ENCODE data around the gene GAPDHS.

Gene GAPDHS

GRCh38 chr19:35498984-35499527 lies 34.2 kb upstream of the GAPDHS start:
- H3K9ac ChIP-seq (ENCODE audit: low read length): no peak overlapping the region
- H3K27me3 ChIP-seq (ENCODE audit: control insufficient read depth, insufficient read depth, low read length): no peaks in the 10 kb centered on the region
- H3K4me1 ChIP-seq (ENCODE audit: control insufficient read depth, insufficient read depth, low read length): no peaks in the 10 kb centered on the region
- no peaks in the 10 kb centered on the region for H3K36me3 ChIP-seq (ENCODE audit: control insufficient read depth, insufficient read depth, low read length)
- no peak overlapping the region for H3K4me3 ChIP-seq (ENCODE audit: low read length)
- H3K27ac ChIP-seq (ENCODE audit: low read depth, low read length): no peak overlapping the region

- Histone ChIP-seq H3K4me3 (ENCODE audit: low read length) (no peak overlapping the region), H3K4me1 (ENCODE audit: control insufficient read depth, insufficient read depth, low read length) (no peaks in the 10 kb centered on the region), H3K27me3 (ENCODE audit: control insufficient read depth, insufficient read depth, low read length) (no peaks in the 10 kb centered on the region), H3K9ac (ENCODE audit: low read length) (no peak overlapping the region), H3K27ac (ENCODE audit: low read depth, low read length) (no peak overlapping the region), H3K36me3 (ENCODE audit: control insufficient read depth, insufficient read depth, low read length) (no peaks in the 10 kb centered on the region)
Observed at GRCh38 chr19:35500611-35501010, 32.6 kb upstream of the GAPDHS start.

GRCh38 chr19:35501684-35502083 lies 31.6 kb upstream of the GAPDHS start:
- no peak overlapping the region for H3K9ac ChIP-seq (ENCODE audit: low read length)
- no peaks in the 10 kb centered on the region for H3K36me3 ChIP-seq (ENCODE audit: control insufficient read depth, insufficient read depth, low read length)
- H3K4me3 ChIP-seq (ENCODE audit: low read length): no peak overlapping the region
- no peaks in the 10 kb centered on the region for H3K27me3 ChIP-seq (ENCODE audit: control insufficient read depth, insufficient read depth, low read length)
- no peaks in the 10 kb centered on the region for H3K4me1 ChIP-seq (ENCODE audit: control insufficient read depth, insufficient read depth, low read length)
- H3K27ac ChIP-seq (ENCODE audit: low read depth, low read length): no peak overlapping the region

DNA sequence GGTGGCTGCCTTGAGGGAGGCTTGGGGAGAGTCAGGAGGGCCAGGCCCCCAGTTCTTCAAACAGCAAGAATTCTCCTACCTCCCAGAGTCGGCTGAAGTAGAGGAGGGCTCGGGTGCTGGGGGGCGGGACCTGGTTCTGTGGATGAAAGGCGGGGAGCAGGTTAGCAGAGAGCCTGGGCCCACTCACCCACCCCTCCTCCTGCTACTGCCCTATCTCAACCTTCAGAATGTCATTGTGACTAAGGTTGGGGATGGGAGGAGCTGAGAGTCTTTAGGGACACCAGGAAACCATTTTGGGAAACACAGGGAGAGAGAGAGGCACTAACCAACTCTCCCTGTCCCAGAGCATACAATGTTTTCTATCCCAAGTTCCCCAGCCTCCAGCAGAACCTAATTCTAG lies 30.5 kb upstream of the GAPDHS start:
- no peaks in the 10 kb centered on the region for H3K4me1 ChIP-seq (ENCODE audit: control insufficient read depth, insufficient read depth, low read length)
- H3K36me3 ChIP-seq (ENCODE audit: control insufficient read depth, insufficient read depth, low read length): no peaks in the 10 kb centered on the region
- H3K27ac ChIP-seq (ENCODE audit: low read depth, low read length): no peak overlapping the region
- no peak overlapping the region for H3K4me3 ChIP-seq (ENCODE audit: low read length)
- H3K9ac ChIP-seq (ENCODE audit: low read length): no peak overlapping the region
- no peaks in the 10 kb centered on the region for H3K27me3 ChIP-seq (ENCODE audit: control insufficient read depth, insufficient read depth, low read length)

GRCh38 chr19:35506011-35506410 lies 27.2 kb upstream of the GAPDHS start:
- Histone ChIP-seq H3K27me3 (ENCODE audit: control insufficient read depth, insufficient read depth, low read length) (peaks cover 10% of the 10 kb centered on the region), H3K4me3 (ENCODE audit: low read length) (no peak overlapping the region), H3K36me3 (ENCODE audit: control insufficient read depth, insufficient read depth, low read length) (no peaks in the 10 kb centered on the region), H3K4me1 (ENCODE audit: control insufficient read depth, insufficient read depth, low read length) (no peaks in the 10 kb centered on the region), H3K9ac (ENCODE audit: low read length) (no peak overlapping the region), H3K27ac (ENCODE audit: low read depth, low read length) (no peak overlapping the region)

GRCh38 chr19:35507561-35507960 lies 25.7 kb upstream of the GAPDHS start:
- Histone ChIP-seq H3K9ac (ENCODE audit: low read length) (no peak overlapping the region), H3K27me3 (ENCODE audit: control insufficient read depth, insufficient read depth, low read length) (peaks cover 10% of the 10 kb centered on the region), H3K4me3 (ENCODE audit: low read length) (no peak overlapping the region), H3K4me1 (ENCODE audit: control insufficient read depth, insufficient read depth, low read length) (no peaks in the 10 kb centered on the region), H3K36me3 (ENCODE audit: control insufficient read depth, insufficient read depth, low read length) (no peaks in the 10 kb centered on the region), H3K27ac (ENCODE audit: low read depth, low read length) (no peak overlapping the region)

GRCh38 chr19:35508129-35508528 lies 25.1 kb upstream of the GAPDHS start:
- H3K4me3 ChIP-seq (ENCODE audit: low read length): no peak overlapping the region
- H3K27ac ChIP-seq (ENCODE audit: low read depth, low read length): no peak overlapping the region
- H3K4me1 ChIP-seq (ENCODE audit: control insufficient read depth, insufficient read depth, low read length): no peaks in the 10 kb centered on the region
- H3K27me3 ChIP-seq (ENCODE audit: control insufficient read depth, insufficient read depth, low read length): peaks cover 12% of the 10 kb centered on the region
- no peaks in the 10 kb centered on the region for H3K36me3 ChIP-seq (ENCODE audit: control insufficient read depth, insufficient read depth, low read length)
- H3K9ac ChIP-seq (ENCODE audit: low read length): no peak overlapping the region

GRCh38 chr19:35509018-35509652 lies 24.1 kb upstream of the GAPDHS start:
- no peaks in the 10 kb centered on the region for H3K36me3 ChIP-seq (ENCODE audit: control insufficient read depth, insufficient read depth, low read length)
- H3K4me3 ChIP-seq (ENCODE audit: low read length): peak overlapping the region; percentile 58
- H3K27ac ChIP-seq (ENCODE audit: low read depth, low read length): no peak overlapping the region
- peaks cover 13% of the 10 kb centered on the region for H3K27me3 ChIP-seq (ENCODE audit: control insufficient read depth, insufficient read depth, low read length)
- H3K4me1 ChIP-seq (ENCODE audit: control insufficient read depth, insufficient read depth, low read length): no peaks in the 10 kb centered on the region
- H3K9ac ChIP-seq (ENCODE audit: low read length): no peak overlapping the region

GRCh38 chr19:35509861-35510625 lies 23.2 kb upstream of the GAPDHS start:
- peaks cover 13% of the 10 kb centered on the region for H3K27me3 ChIP-seq (ENCODE audit: control insufficient read depth, insufficient read depth, low read length)
- H3K36me3 ChIP-seq (ENCODE audit: control insufficient read depth, insufficient read depth, low read length): no peaks in the 10 kb centered on the region
- peak overlapping the region; percentile 58 for H3K4me3 ChIP-seq (ENCODE audit: low read length)
- peak overlapping the region; percentile 24 for H3K9ac ChIP-seq (ENCODE audit: low read length)
- H3K27ac ChIP-seq (ENCODE audit: low read depth, low read length): peak overlapping the region; percentile 11
- no peaks in the 10 kb centered on the region for H3K4me1 ChIP-seq (ENCODE audit: control insufficient read depth, insufficient read depth, low read length)

- H3K9ac ChIP-seq (ENCODE audit: low read length): no peak overlapping the region
- peak overlapping the region; percentile 58 for H3K4me3 ChIP-seq (ENCODE audit: low read length)
- H3K27ac ChIP-seq (ENCODE audit: low read depth, low read length): no peak overlapping the region
- no peaks in the 10 kb centered on the region for H3K36me3 ChIP-seq (ENCODE audit: control insufficient read depth, insufficient read depth, low read length)
- peaks cover 13% of the 10 kb centered on the region for H3K27me3 ChIP-seq (ENCODE audit: control insufficient read depth, insufficient read depth, low read length)
- no peaks in the 10 kb centered on the region for H3K4me1 ChIP-seq (ENCODE audit: control insufficient read depth, insufficient read depth, low read length)
Observed at GRCh38 chr19:35510626-35510964, 22.7 kb upstream of the GAPDHS start.

GRCh38 chr19:35511337-35511736 lies 21.9 kb upstream of the GAPDHS start:
- Histone ChIP-seq H3K27me3 (ENCODE audit: control insufficient read depth, insufficient read depth, low read length) (peaks cover 13% of the 10 kb centered on the region), H3K4me1 (ENCODE audit: control insufficient read depth, insufficient read depth, low read length) (no peaks in the 10 kb centered on the region), H3K36me3 (ENCODE audit: control insufficient read depth, insufficient read depth, low read length) (no peaks in the 10 kb centered on the region), H3K9ac (ENCODE audit: low read length) (no peak overlapping the region), H3K4me3 (ENCODE audit: low read length) (no peak overlapping the region), H3K27ac (ENCODE audit: low read depth, low read length) (no peak overlapping the region)

GRCh38 chr19:35512831-35513627 lies 20.2 kb upstream of the GAPDHS start:
- Histone ChIP-seq H3K9ac (ENCODE audit: low read length) (no peak overlapping the region), H3K27me3 (ENCODE audit: control insufficient read depth, insufficient read depth, low read length) (peaks cover 13% of the 10 kb centered on the region), H3K36me3 (ENCODE audit: control insufficient read depth, insufficient read depth, low read length) (no peaks in the 10 kb centered on the region), H3K4me3 (ENCODE audit: low read length) (no peak overlapping the region), H3K4me1 (ENCODE audit: control insufficient read depth, insufficient read depth, low read length) (no peaks in the 10 kb centered on the region), H3K27ac (ENCODE audit: low read depth, low read length) (no peak overlapping the region)
